Cardiac muscle cell (in vitro differentiated cells and primary cell): ENCODE data around the gene SPINK9. TPM values are rescaled to one million over a fixed set of nuclear protein-coding genes. Genes with fewer than 3 reads are reported as not detected.

Source experiments
- DNase-seq, 2 donors: peaks; one replicate each; pipeline versions ENCODE4 v3.0.0 to v3.0.0-alpha.2; 2010 to 2017; ENCODE audit warnings: low read depth in 1 of 2, low spot score in 1 of 2
- H3K27ac ChIP-seq: fragments of 200-600 bp; sonication (generic); 2 replicates; pipeline ENCODE4 v1.5.1; 2016
- H3K27me3 ChIP-seq: fragments of 200-600 bp; sonication (generic); 2 replicates; pipeline ENCODE4 v1.6.0; 2016; ENCODE audit warnings: control low read depth
- H3K36me3 ChIP-seq: fragments of 200-600 bp; sonication (generic); 2 replicates; pipeline ENCODE4 v1.5.1; 2016; ENCODE audit warnings: control low read depth
- H3K4me1 ChIP-seq: fragments of 200-600 bp; sonication (generic); 2 replicates; pipeline ENCODE4 v1.8.1; 2017; ENCODE audit warnings: low read depth, mild to moderate bottlenecking, mixed run types
- H3K4me3 ChIP-seq: fragments of 200-600 bp; sonication (generic); 2 replicates; pipeline ENCODE4 v1.5.1; 2016; ENCODE audit warnings: mild to moderate bottlenecking
- H3K9me3 ChIP-seq: fragments of 200-600 bp; sonication (generic); 2 replicates; pipeline ENCODE4 v1.5.1; 2017; ENCODE audit warnings: low read depth, mild to moderate bottlenecking, control low read depth
- polyA plus RNA-seq: library from polyadenylated mRNA; unstranded; fragments of >200 nt; fragmentation: Nextera tagmentation; extraction: Ambion mirVana; gene quantifications from 2 replicates; pipeline ENCODE4 v1.2.1, GENCODE V29; 2016
- total RNA-seq: library from RNA; depleted of rRNA; stranded (reverse); fragments of >200 nt; gene quantifications from 2 replicates; pipeline ENCODE4 v1.2.3, GENCODE V29; 2016
- TF ChIP-seq, protein P1 (sequence below): IDR thresholded peaks from 2 replicates; pipeline ENCODE4 v1.5.1; 2012; ENCODE audit warnings: low read depth, mild to moderate bottlenecking, low read length

SPINK9 gene
- total and polyA plus RNA-seq, 2 experiments from 2014 or later, result not detected

DNA sequence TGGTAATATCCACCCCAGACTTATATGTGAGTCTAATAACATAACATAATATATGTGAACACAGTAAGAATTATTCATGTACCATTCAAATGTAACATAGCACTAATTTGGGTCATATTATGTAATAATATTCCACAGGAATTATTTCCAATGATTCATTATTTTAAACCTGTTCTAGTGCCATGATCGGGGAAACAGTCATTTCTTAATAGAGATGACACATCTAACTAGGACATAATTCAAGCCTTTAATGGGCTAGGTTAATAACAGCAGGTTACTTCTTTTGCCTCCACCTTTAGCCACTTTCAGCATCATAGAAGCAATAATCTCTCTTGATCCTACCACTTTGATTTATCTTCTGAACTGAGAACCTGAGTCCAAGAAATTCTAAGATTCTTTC, 12.3 kb downstream of the SPINK9 start:
- H3K27me3 ChIP-seq, result no peaks in the 10 kb centered on the region

DNA sequence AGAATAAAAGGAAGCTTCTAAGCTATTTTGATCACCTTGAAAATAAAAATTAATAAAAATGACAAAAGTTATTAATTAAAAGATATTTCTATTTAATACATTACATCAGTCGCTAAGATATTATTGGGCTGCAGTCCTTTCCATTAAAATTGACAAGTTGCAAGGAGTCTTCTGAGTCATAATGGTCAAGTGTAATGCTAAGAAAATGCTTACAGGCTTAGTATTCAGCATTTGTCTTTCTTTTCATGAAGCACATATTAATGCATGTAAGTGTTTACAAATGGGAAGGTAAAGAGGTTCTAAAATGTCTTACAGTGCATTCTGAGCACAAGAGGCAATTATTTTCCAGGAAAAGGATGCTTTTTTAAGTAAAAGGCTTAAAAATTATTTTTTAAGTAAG, 17.3 kb downstream of the SPINK9 start:
- Histone ChIP-seq H3K4me3 (no peak overlapping the region), H3K36me3 (no peaks in the 10 kb centered on the region), H3K27me3 (no peaks in the 10 kb centered on the region), H3K4me1 (no peaks in the 10 kb centered on the region), H3K27ac (no peak overlapping the region), H3K9me3 (no peaks in the 10 kb centered on the region)
- no peak for DNase-seq
- TF ChIP-seq, protein P1, sequence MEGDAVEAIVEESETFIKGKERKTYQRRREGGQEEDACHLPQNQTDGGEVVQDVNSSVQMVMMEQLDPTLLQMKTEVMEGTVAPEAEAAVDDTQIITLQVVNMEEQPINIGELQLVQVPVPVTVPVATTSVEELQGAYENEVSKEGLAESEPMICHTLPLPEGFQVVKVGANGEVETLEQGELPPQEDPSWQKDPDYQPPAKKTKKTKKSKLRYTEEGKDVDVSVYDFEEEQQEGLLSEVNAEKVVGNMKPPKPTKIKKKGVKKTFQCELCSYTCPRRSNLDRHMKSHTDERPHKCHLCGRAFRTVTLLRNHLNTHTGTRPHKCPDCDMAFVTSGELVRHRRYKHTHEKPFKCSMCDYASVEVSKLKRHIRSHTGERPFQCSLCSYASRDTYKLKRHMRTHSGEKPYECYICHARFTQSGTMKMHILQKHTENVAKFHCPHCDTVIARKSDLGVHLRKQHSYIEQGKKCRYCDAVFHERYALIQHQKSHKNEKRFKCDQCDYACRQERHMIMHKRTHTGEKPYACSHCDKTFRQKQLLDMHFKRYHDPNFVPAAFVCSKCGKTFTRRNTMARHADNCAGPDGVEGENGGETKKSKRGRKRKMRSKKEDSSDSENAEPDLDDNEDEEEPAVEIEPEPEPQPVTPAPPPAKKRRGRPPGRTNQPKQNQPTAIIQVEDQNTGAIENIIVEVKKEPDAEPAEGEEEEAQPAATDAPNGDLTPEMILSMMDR, result no peak

More for the DNA sequence above, 12.3 kb downstream of the SPINK9 start:
- Histone ChIP-seq H3K36me3 (no peaks in the 10 kb centered on the region), H3K27ac (no peak overlapping the region), H3K9me3 (no peaks in the 10 kb centered on the region), H3K4me1 (no peaks in the 10 kb centered on the region), H3K4me3 (no peak overlapping the region)
- TF ChIP-seq, protein P1, result no peak
- no peak for DNase-seq

DNA sequence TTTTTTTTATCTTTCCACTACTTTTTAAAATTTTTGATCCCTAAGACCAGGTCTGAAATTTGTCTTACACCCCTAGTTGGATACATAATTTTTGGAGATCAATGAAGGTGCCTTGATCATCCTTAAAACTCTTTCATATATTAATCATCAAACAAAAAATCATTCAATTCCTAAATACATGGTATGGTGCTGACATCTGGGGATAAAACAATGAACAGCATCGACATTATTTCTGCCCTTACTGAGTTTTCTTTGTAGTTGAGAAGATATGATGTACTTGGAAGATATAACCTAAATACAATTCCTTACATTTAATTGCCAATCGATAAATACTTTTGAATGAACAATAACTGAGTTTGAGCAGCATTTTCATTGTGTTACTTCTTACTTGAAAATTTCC, 18.3 kb downstream of the SPINK9 start:
- Histone ChIP-seq H3K36me3 (no peaks in the 10 kb centered on the region), H3K27ac (no peak overlapping the region), H3K4me3 (no peak overlapping the region), H3K4me1 (no peaks in the 10 kb centered on the region), H3K27me3 (no peaks in the 10 kb centered on the region), H3K9me3 (no peaks in the 10 kb centered on the region)
- TF ChIP-seq, protein P1, result no peak
- no peak for DNase-seq

DNA sequence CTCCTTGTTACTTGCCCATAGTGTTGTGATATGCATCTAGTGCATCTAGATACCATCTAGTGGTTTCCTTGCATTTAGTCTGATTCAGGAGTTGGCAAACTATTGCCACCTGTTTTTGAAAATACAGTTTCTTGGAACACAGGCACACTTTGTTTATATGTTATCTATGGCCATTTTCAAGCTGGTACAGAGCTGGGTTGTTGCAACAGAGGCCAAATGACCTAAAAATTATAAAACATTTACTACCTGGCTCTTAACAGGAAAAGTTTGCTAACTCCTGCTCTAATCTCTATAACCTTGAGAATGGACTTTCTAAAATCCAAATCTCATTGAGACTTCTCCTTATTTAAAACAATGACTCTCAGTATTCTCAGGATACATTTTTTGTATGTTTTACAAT, 29.0 kb downstream of the SPINK9 start:
- TF ChIP-seq, protein P1, result no peak

DNA sequence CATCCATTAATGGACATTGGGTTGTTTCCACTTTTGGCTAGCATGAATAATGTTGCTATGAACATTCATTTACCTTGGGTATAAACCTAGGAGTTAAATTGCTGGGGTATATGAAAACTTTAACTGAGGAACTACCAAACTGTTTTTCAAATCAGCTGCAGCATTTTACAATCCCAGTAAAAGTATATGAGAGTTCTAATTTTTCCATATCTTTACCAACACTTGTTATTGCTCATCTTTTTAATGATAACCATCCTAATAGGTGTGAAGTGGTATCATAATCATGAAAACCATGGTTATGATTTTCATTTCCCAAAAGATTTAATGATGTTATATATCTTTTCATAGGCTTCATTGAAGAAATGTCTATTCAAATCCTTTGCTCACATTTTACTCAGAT, 32.9 kb downstream of the SPINK9 start:
- Histone ChIP-seq H3K9me3 (peaks cover 2% of the 10 kb centered on the region), H3K4me3 (no peak overlapping the region), H3K27me3 (no peaks in the 10 kb centered on the region), H3K4me1 (no peaks in the 10 kb centered on the region), H3K36me3 (no peaks in the 10 kb centered on the region), H3K27ac (no peak overlapping the region)
- DNase-seq, result no peak
- TF ChIP-seq, protein P1, result no peak

More for the DNA sequence above, 29.0 kb downstream of the SPINK9 start:
- Histone ChIP-seq H3K36me3 (no peaks in the 10 kb centered on the region), H3K4me3 (no peak overlapping the region), H3K27me3 (no peaks in the 10 kb centered on the region), H3K27ac (no peak overlapping the region), H3K4me1 (no peaks in the 10 kb centered on the region), H3K9me3 (peaks cover 2% of the 10 kb centered on the region)
- no peak for DNase-seq
